PC-3 (cell line): Measurements from ENCODE around the gene MREG. TPM values are rescaled to one million over a fixed set of nuclear protein-coding genes. Genes with fewer than 3 reads are reported as not detected.

ENCODE experiments used
- ATAC-seq: fragments of 200-7000 bp; cut with Tn5 transposase; 2 replicates; pipeline ENCODE4 v1.9.1; 2020; ENCODE audit warnings: mild to moderate bottlenecking, moderate library complexity
- BruUV-seq: library from RNA; stranded (reverse); fragments of 400-500 nt; replicated peaks from 2 replicates; lab custom pipeline; 2021; lab: Mats Ljungman, UMichigan
- CTCF ChIA-PET: fragments of 300-600 bp; sonication (Branson Sonifier 250); formaldehyde crosslinking; loops from one replicate; lab custom pipeline; 2022; ENCODE audit warnings: antibody characterized with exemption; lab: Charles Lee
- POLR2A ChIA-PET: fragments of 300-600 bp; sonication (Branson Sonifier 250); formaldehyde crosslinking; loops from one replicate; lab custom pipeline; 2022; ENCODE audit warnings: antibody characterized with exemption; ENCODE audit not compliant: unreplicated experiment; lab: Charles Lee
- DNase-seq: peaks from one replicate; pipeline ENCODE4 v3.0.0-alpha.2; 2015
- H2AFZ ChIP-seq: fragments of 300-600 bp; sonication (generic); 2 replicates; pipeline ENCODE4 v1.6.0; 2016; ENCODE audit warnings: antibody characterized with exemption, low read length
- H3F3A ChIP-seq: fragments of 300-600 bp; sonication (generic); one replicate; pipeline ENCODE4 v1.6.0; 2017; ENCODE audit warnings: antibody characterized with exemption, low read length, control low read depth, mild to moderate bottlenecking; ENCODE audit not compliant: unreplicated experiment
- H3K27ac ChIP-seq: fragments of 300-600 bp; sonication (generic); 2 replicates; pipeline ENCODE4 v1.5.1; 2016; ENCODE audit warnings: mild to moderate bottlenecking, low read length
- H3K27me3 ChIP-seq: fragments of 300-600 bp; sonication (generic); 2 replicates; pipeline ENCODE4 v1.6.1; 2016; ENCODE audit warnings: low read length, mixed read lengths
- H3K36me3 ChIP-seq: fragments of 300-600 bp; sonication (generic); 2 replicates; pipeline ENCODE4 v1.6.1; 2016; ENCODE audit warnings: low read depth, mixed run types, low read length, mixed read lengths
- H3K4me1 ChIP-seq: fragments of 300-600 bp; sonication (generic); 2 replicates; pipeline ENCODE4 v1.5.1; 2016; ENCODE audit warnings: low read length; ENCODE audit not compliant: insufficient read depth
- H3K4me2 ChIP-seq: fragments of 300-600 bp; sonication (generic); 2 replicates; pipeline ENCODE4 v1.6.0; 2016; ENCODE audit warnings: low read length
- H3K4me3 ChIP-seq: fragments of 300-600 bp; sonication (generic); 2 replicates; pipeline ENCODE4 v1.5.1; 2016; ENCODE audit warnings: mild to moderate bottlenecking, low read length, mixed read lengths
- H3K79me2 ChIP-seq: fragments of 300-600 bp; sonication (generic); 2 replicates; pipeline ENCODE4 v1.6.1; 2017; ENCODE audit warnings: low read length, mixed read lengths
- H3K9ac ChIP-seq: fragments of 300-600 bp; sonication (generic); 2 replicates; pipeline ENCODE4 v1.6.0; 2016; ENCODE audit warnings: mild to moderate bottlenecking, low read length
- H3K9me2 ChIP-seq: fragments of 300-600 bp; sonication (generic); replicated peaks from 2 replicates; pipeline ENCODE4 v1.6.1; 2016; ENCODE audit warnings: mixed run types, low read length, mixed read lengths
- H3K9me3 ChIP-seq: fragments of 300-600 bp; sonication (generic); 2 replicates; pipeline ENCODE4 v1.6.1; 2016; ENCODE audit warnings: low read length, mixed read lengths
- H4K20me1 ChIP-seq: fragments of 300-600 bp; sonication (generic); 2 replicates; pipeline ENCODE4 v1.6.1; 2016; ENCODE audit warnings: low read length, mixed read lengths
- CTCF ChIP-seq: fragments of 300-600 bp; sonication (generic); conservative IDR thresholded peaks from 2 replicates; pipeline ENCODE4 v1.5.1; 2017; ENCODE audit warnings: antibody characterized with exemption, low read depth, mild to moderate bottlenecking, low read length
- EZH2 ChIP-seq: fragments of 300-600 bp; sonication (generic); IDR thresholded peaks from one replicate; pipeline ENCODE4 v1.6.1; 2017; ENCODE audit warnings: antibody characterized with exemption, mild to moderate bottlenecking, low read length; ENCODE audit not compliant: unreplicated experiment
- EZH2phosphoT487 ChIP-seq: fragments of 300-600 bp; sonication (generic); IDR thresholded peaks from 2 replicates; pipeline ENCODE4 v1.6.1; 2018; ENCODE audit warnings: mild to moderate bottlenecking, antibody characterized with exemption, low read length, borderline replicate concordance
- intact Hi-C: fragments of 100-400 bp; cut with micrococcal nuclease; formaldehyde crosslinking; loops from 2 replicates; pipeline ENCODE4 v1.9.0; 2023
- total RNA-seq: library from RNA; depleted of rRNA; stranded (reverse); fragments of >200 nt; gene quantifications from 2 replicates; pipeline ENCODE4 v1.2.3, GENCODE V29; 2014

The MREG gene
- total RNA-seq, 1 experiment from 2014 or later: 24.4 TPM

- POLR2A ChIA-PET: no interaction called here
Measured at GRCh38 chr2:215915441-215915840, 97.9 kb downstream of the MREG start.

DNA sequence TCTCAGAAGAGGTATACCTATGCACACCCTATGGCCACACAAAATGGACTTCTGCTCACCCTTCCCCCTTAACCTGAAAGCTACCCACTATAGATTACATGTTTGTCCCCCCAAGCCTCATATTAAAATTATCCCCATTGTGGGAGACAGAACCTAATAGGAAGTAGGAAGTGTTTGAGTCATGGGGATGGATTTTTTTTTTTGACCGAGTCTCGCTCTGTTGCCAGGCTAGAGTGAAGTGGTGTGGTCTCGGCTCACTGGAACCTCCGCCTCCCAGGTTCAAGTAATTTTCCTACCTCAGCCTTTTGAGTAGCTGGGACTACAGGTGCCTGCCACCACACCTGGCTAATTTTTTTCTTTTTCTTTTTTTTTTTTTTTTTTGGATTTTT is 98.6 kb downstream of the MREG start:
- no peaks in the 10 kb centered on the region for H3K27me3 ChIP-seq

More at GRCh38 chr2:215915441-215915840, 97.9 kb downstream of the MREG start:
- Histone ChIP-seq H3K4me1 (peaks cover 29% of the 10 kb centered on the region), H3K79me2 (no peaks in the 10 kb centered on the region), H4K20me1 (no peaks in the 10 kb centered on the region), H3F3A (no peaks in the 10 kb centered on the region), H3K9me2 (no peaks in the 10 kb centered on the region), H3K9ac (no peak overlapping the region), H2AFZ (no peak overlapping the region), H3K4me3 (no peak overlapping the region), H3K27me3 (no peaks in the 10 kb centered on the region), H3K9me3 (no peaks in the 10 kb centered on the region), H3K27ac (no peak overlapping the region), H3K36me3 (no peaks in the 10 kb centered on the region), H3K4me2 (no peak overlapping the region)
- no peak for TF ChIP-seq EZH2phosphoT487
- no peak for TF ChIP-seq EZH2
- TF ChIP-seq CTCF: no peak
- ATAC-seq (no peak), DNase-seq (no peak)
- intact Hi-C loops: loop anchor here (5.0 kb wide), 1 partner anchor 953 kb away; no protein-coding TSS in a partner anchor
- CTCF ChIA-PET: no interaction called here
- BruUV-seq: no TSS peak

More for the DNA sequence above, 98.6 kb downstream of the MREG start:
- no peak overlapping the region for H3K4me2 ChIP-seq
- H3K79me2 ChIP-seq: no peaks in the 10 kb centered on the region
- intact Hi-C loops: loop anchor here (5.0 kb wide), 1 partner anchor 952 kb away; no protein-coding TSS in a partner anchor
- TF ChIP-seq EZH2 (no peak), CTCF (no peak), EZH2phosphoT487 (no peak)
- ChIA-PET POLR2A (no interaction called here), CTCF (no interaction called here)
- no peaks in the 10 kb centered on the region for H4K20me1 ChIP-seq
- H3K9ac ChIP-seq: no peak overlapping the region
- no peak overlapping the region for H3K27ac ChIP-seq
- no peaks in the 10 kb centered on the region for H3K9me3 ChIP-seq
- no peaks in the 10 kb centered on the region for H3F3A ChIP-seq
- ATAC-seq (no peak), DNase-seq (no peak)
- peaks cover 24% of the 10 kb centered on the region for H3K4me1 ChIP-seq
- BruUV-seq: no TSS peak
- no peak overlapping the region for H3K4me3 ChIP-seq
- no peaks in the 10 kb centered on the region for H3K9me2 ChIP-seq
- H3K36me3 ChIP-seq: no peaks in the 10 kb centered on the region
- no peak overlapping the region for H2AFZ ChIP-seq
